ENCODE data around the gene INPP5A. TPM values are rescaled to one million over a fixed set of nuclear protein-coding genes. Genes with fewer than 3 reads are reported as not detected.
"Not testable (repeated sequence)": the region's sequence is repeated elsewhere in the genome, so short reads cannot be mapped to it uniquely, and the experiment has no call there.

INPP5A gene
- total and polyA plus RNA-seq, 2 of the 13 experiments (the other 11 are each of a cell fraction or from before 2014, with no cell fraction given) = 17.5 to 37.9 TPM

DNA sequence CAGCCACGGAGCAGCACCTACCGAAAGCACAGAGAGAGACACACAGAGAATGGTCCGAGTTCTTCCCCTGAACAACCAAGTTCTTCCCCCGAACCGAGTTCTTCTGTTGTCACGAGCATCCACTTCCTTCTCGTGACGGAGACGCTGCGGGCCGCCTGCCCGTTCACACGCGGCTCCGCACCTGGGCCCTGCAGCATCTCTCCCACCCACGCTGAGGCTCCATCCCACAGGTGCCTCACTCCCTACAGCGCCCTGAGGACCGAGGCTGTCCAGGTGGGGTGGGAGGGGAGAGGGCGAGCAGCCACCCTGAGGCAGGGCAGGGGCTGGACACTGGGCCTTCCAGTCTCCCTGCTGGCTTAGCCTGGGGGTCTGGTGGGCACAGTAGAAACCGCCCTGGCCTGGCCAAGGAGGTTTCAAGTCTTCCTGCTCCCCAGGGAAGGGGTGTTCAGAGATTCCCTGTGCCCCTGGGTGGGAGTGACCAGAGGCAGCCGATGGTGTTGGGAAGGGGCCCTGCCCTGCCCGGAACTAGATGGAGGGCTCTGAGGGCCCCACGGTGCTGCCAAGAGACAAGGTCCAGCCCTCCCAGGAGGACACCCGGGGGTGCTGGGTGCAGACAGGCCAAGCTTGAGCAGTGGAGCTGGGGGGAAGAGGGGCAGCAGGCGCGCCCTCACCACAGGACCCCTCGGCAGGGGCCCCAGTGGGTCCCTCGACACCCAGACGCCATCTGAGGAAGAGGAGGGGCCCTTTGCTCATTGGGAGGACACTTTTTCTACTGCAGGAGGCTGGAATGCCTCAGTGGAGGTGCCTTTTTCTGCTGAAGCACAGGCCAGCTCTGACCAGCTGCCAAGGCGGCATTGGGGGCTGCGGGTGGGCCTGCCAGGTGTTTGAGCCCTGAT, 253.6 kb downstream of the INPP5A start (continued):
- TF ChIP-seq, protein P1, sequence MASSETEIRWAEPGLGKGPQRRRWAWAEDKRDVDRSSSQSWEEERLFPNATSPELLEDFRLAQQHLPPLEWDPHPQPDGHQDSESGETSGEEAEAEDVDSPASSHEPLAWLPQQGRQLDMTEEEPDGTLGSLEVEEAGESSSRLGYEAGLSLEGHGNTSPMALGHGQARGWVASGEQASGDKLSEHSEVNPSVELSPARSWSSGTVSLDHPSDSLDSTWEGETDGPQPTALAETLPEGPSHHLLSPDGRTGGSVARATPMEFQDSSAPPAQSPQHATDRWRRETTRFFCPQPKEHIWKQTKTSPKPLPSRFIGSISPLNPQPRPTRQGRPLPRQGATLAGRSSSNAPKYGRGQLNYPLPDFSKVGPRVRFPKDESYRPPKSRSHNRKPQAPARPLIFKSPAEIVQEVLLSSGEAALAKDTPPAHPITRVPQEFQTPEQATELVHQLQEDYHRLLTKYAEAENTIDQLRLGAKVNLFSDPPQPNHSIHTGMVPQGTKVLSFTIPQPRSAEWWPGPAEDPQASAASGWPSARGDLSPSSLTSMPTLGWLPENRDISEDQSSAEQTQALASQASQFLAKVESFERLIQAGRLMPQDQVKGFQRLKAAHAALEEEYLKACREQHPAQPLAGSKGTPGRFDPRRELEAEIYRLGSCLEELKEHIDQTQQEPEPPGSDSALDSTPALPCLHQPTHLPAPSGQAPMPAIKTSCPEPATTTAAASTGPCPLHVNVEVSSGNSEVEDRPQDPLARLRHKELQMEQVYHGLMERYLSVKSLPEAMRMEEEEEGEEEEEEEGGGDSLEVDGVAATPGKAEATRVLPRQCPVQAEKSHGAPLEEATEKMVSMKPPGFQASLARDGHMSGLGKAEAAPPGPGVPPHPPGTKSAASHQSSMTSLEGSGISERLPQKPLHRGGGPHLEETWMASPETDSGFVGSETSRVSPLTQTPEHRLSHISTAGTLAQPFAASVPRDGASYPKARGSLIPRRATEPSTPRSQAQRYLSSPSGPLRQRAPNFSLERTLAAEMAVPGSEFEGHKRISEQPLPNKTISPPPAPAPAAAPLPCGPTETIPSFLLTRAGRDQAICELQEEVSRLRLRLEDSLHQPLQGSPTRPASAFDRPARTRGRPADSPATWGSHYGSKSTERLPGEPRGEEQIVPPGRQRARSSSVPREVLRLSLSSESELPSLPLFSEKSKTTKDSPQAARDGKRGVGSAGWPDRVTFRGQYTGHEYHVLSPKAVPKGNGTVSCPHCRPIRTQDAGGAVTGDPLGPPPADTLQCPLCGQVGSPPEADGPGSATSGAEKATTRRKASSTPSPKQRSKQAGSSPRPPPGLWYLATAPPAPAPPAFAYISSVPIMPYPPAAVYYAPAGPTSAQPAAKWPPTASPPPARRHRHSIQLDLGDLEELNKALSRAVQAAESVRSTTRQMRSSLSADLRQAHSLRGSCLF (CRISPR knock-in tag; IDR thresholded peaks at IDR 0.05; ENCODE audit: borderline replicate concordance) = no peak
- TF ChIP-seq ZNF724P (CRISPR knock-in tag; IDR thresholded peaks at IDR 0.05; ENCODE audit: borderline replicate concordance) = no peak
- TF ChIP-seq, protein P2, sequence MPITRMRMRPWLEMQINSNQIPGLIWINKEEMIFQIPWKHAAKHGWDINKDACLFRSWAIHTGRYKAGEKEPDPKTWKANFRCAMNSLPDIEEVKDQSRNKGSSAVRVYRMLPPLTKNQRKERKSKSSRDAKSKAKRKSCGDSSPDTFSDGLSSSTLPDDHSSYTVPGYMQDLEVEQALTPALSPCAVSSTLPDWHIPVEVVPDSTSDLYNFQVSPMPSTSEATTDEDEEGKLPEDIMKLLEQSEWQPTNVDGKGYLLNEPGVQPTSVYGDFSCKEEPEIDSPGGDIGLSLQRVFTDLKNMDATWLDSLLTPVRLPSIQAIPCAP (CRISPR knock-in tag; IDR thresholded peaks at IDR 0.05; ENCODE audit: low read depth) = no peak

DNA sequence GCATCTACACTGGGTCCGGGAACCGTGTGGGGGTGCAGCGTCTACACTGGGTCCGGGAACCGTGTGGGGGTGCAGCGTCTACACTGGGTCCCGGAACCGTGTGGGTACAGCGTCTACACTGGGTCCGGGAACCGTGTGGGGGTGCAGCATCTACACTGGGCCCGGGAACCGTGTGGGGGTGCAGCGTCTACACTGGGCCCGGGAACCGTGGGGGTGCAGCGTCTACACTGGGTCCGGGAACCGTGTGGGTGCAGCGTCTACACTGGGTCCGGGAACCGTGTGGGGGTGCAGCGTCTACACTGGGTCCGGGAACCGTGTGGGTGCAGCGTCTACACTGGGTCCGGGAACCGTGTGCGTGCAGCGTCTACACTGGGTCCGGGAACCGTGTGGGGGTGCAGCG, 254.5 kb downstream of the INPP5A start:
- POLR2A ChIA-PET; intact Hi-C loops (cut with micrococcal nuclease; ENCODE audit: unreplicated experiment): not testable (repeated sequence)

More for the DNA sequence above, 254.5 kb downstream of the INPP5A start:
- in situ Hi-C loops (cut with HindIII; ENCODE audit: extremely low pct_ligation_motif_present, low pct_unique_long_range_greater_than_20kb); DNase-seq (ENCODE audit: low spot score); FAIRE-seq; CTCF ChIA-PET (ENCODE audit: low intra/inter-chr PET ratio, low total read pairs); H3K4me1 ChIP-seq (ENCODE audit: insufficient read depth, low read length); H2AFZ ChIP-seq (ENCODE audit: low read length); ATAC-seq; BruUV-seq (replicated peaks); H3K4me2 ChIP-seq (ENCODE audit: low read depth, low read length); H3K27ac ChIP-seq (ENCODE audit: extremely low read length, insufficient read depth, low read length); H4K20me1 ChIP-seq (ENCODE audit: insufficient read depth, low read length); H3K79me2 ChIP-seq (ENCODE audit: insufficient read depth, low read length); H3K36me3 ChIP-seq (replicated peaks in 1 of 2; ENCODE audit: control insufficient read depth in 1 of 2, insufficient read depth in 2 of 2, low read length in 2 of 2); H3K9me3 ChIP-seq (ENCODE audit: low read length); H3K4me3 ChIP-seq (replicated peaks in 1 of 3; ENCODE audit: insufficient read depth in 1 of 3, low read depth in 2 of 3, low read length in 3 of 3); H3K9ac ChIP-seq (ENCODE audit: insufficient read depth, low read depth, low read length): not testable (repeated sequence)
- WGBS (ENCODE audit: low lambda C conversion rate) = 37% methylated on average over 6 of the region's 33 CpGs
- 0 out of 2 replicates have a peak, but pooled peaks have one; percentile 63 for TF ChIP-seq ZSCAN29 (CRISPR knock-in tag; conservative IDR thresholded peaks at IDR 0.05)
- peaks cover 13 to 66% of the 10 kb centered on the region in 2 experiments; a peak in 4 of 5 replicates for H3K27me3 ChIP-seq (ENCODE audit: control insufficient read depth in 1 of 2, insufficient read depth in 2 of 2, low read length in 2 of 2)

Data from HepG2 (cell line).